SK-N-SH (cell line): Measurements from ENCODE around the gene MALRD1. TPM values are rescaled to one million over a fixed set of nuclear protein-coding genes. Genes with fewer than 3 reads are reported as not detected.

Experiments
- CTCF ChIA-PET: fragments of 300-600, 350-600 bp; formaldehyde crosslinking; extraction: SDS; loops from one replicate; lab custom pipeline; 2021; lab: Yijun Ruan, JAX
- POLR2A ChIA-PET: fragments of 350-600 bp; sonication (Branson Sonifier 250); formaldehyde crosslinking; extraction: SDS; loops from one replicate; lab custom pipeline; 2020; ENCODE audit warnings: antibody characterized with exemption, inconsistent platforms; lab: Yijun Ruan, JAX
- DNase-seq: peaks from one replicate; pipeline ENCODE4 v3.0.0; 2012
- H2AFZ ChIP-seq: fragments of 200-600 bp; sonication (generic); 2 replicates; pipeline ENCODE4 v1.8.1; 2016; ENCODE audit warnings: antibody characterized with exemption, mild to moderate bottlenecking, low read depth
- H3F3A ChIP-seq: fragments of 200-600 bp; sonication (generic); replicated peaks from 2 replicates; pipeline ENCODE3; 2016; ENCODE audit warnings: antibody characterized with exemption, mild to moderate bottlenecking; ENCODE audit not compliant: insufficient read depth
- H3K27ac ChIP-seq, 2 experiments: fragments of 200-500 bp in 1 of 2; fragments of 200-600 bp in 1 of 2; sonication (Bioruptor generic) in 1 of 2; sonication (generic), shearing (Covaris generic) in 1 of 2; 2 replicates each; pipeline versions ENCODE4 v1.5.1 to v1.6.1; 2014 to 2016; ENCODE audit warnings: low read depth in 2 of 2, inconsistent platforms in 1 of 2, low read length in 1 of 2, mild to moderate bottlenecking in 1 of 2, mixed read lengths in 1 of 2
- H3K27me3 ChIP-seq: fragments of 200-600 bp; sonication (generic), shearing (Covaris generic); 2 replicates; pipeline ENCODE4 v1.6.1; 2016; ENCODE audit warnings: mixed run types; ENCODE audit not compliant: insufficient read depth
- H3K36me3 ChIP-seq, 2 experiments: fragments of 200-500 bp in 1 of 2; fragments of 200-600 bp in 1 of 2; sonication (Bioruptor generic) in 1 of 2; sonication (generic) in 1 of 2; replicated peaks in 1 of 2; 2 replicates each; pipeline versions ENCODE3 to v1.5.1; 2014 to 2016; ENCODE audit warnings: low read length in 1 of 2, mild to moderate bottlenecking in 1 of 2; ENCODE audit not compliant: insufficient read depth in 2 of 2, control insufficient read depth in 1 of 2
- H3K4me1 ChIP-seq, 2 experiments: fragments of 200-500 bp in 1 of 2; fragments of 200-600 bp in 1 of 2; sonication (Bioruptor generic) in 1 of 2; sonication (generic), shearing (Covaris generic) in 1 of 2; 2 replicates each; pipeline versions ENCODE4 v1.5.1 to v1.6.1; 2014 to 2016; ENCODE audit warnings: low read depth in 1 of 2, low read length in 1 of 2, mixed run types in 1 of 2; ENCODE audit not compliant: insufficient read depth in 2 of 2, control insufficient read depth in 1 of 2
- H3K4me2 ChIP-seq: fragments of 200-600 bp; sonication (generic), shearing (Covaris generic); 2 replicates; pipeline ENCODE4 v1.6.1; 2017; ENCODE audit warnings: mixed run types
- H3K4me3 ChIP-seq, 2 experiments: fragments of 200-500 bp in 1 of 2; fragments of 200-600 bp in 1 of 2; sonication (Bioruptor generic) in 1 of 2; sonication (generic), shearing (Covaris generic) in 1 of 2; 2 replicates each; pipeline versions ENCODE4 v1.5.1 to v1.8.1; 2014 to 2016; ENCODE audit warnings: low read depth in 2 of 2, inconsistent platforms in 1 of 2, low read length in 1 of 2, mild to moderate bottlenecking in 1 of 2, mixed read lengths in 1 of 2, moderate library complexity in 1 of 2
- H3K79me2 ChIP-seq: fragments of 200-600 bp; sonication (generic); 2 replicates; pipeline ENCODE4 v1.8.1; 2017; ENCODE audit warnings: mild to moderate bottlenecking; ENCODE audit not compliant: insufficient read depth
- H3K9ac ChIP-seq: fragments of 200-600 bp; sonication (generic); 2 replicates; pipeline ENCODE4 v1.6.1; 2017; ENCODE audit warnings: mixed run types
- H3K9me2 ChIP-seq: fragments of 200-600 bp; sonication (generic); 2 replicates; pipeline ENCODE4 v1.6.1; 2017; ENCODE audit warnings: mixed run types
- H3K9me3 ChIP-seq: fragments of 200-600 bp; sonication (generic); 2 replicates; pipeline ENCODE4 v1.6.1; 2017; ENCODE audit warnings: mixed run types, mild to moderate bottlenecking, moderate library complexity
- H4K20me1 ChIP-seq: fragments of 200-600 bp; sonication (generic); 2 replicates; pipeline ENCODE4 v1.6.1; 2017; ENCODE audit warnings: mild to moderate bottlenecking, mixed run types; ENCODE audit not compliant: insufficient read depth
- EP300 ChIP-seq, 2 experiments: IDR thresholded peaks; 2 replicates each; pipeline versions ENCODE4 v1.4.0 to v1.6.1; 2012; ENCODE audit warnings: borderline replicate concordance in 1 of 2, low read depth in 1 of 2, low read length in 1 of 2
- EZH2phosphoT487 ChIP-seq: fragments of 200-600 bp; sonication (generic); IDR thresholded peaks from 2 replicates; pipeline ENCODE4 v1.6.1; 2017; ENCODE audit warnings: low read depth, mixed run types, mild to moderate bottlenecking, antibody characterized with exemption, moderate library complexity, borderline replicate concordance
- FOSL2 ChIP-seq: IDR thresholded peaks from 2 replicates; pipeline ENCODE4 v1.4.0; 2012; ENCODE audit warnings: low read depth, mild to moderate bottlenecking, moderate library complexity, borderline replicate concordance
- FOXJ3 ChIP-seq: sonication (generic); formaldehyde crosslinking; IDR thresholded peaks from 2 replicates; pipeline ENCODE4 v1.5.1; 2020; ENCODE audit warnings: mild to moderate bottlenecking, missing genetic modification reagents
- FOXM1 ChIP-seq: IDR thresholded peaks from 2 replicates; pipeline ENCODE4 v1.4.0; 2012; ENCODE audit warnings: low read depth, mild to moderate bottlenecking
- MXI1 ChIP-seq: IDR thresholded peaks from 2 replicates; pipeline ENCODE4 v1.6.1; 2012; ENCODE audit warnings: mild to moderate bottlenecking, low read depth, low read length, improper control_type of control experiment
- NRF1 ChIP-seq: IDR thresholded peaks from 2 replicates; pipeline ENCODE4 v1.6.1; 2012; ENCODE audit warnings: low read depth, mild to moderate bottlenecking, low read length
- RAD21 ChIP-seq: IDR thresholded peaks from 2 replicates; pipeline ENCODE4 v1.6.1; 2012; ENCODE audit warnings: mild to moderate bottlenecking, low read length
- RXRA ChIP-seq: IDR thresholded peaks from 2 replicates; pipeline ENCODE4 v1.4.0; 2012; ENCODE audit warnings: low read depth, mild to moderate bottlenecking, borderline replicate concordance
- SIN3A ChIP-seq: IDR thresholded peaks from 2 replicates; pipeline ENCODE4 v1.6.1; 2012; ENCODE audit warnings: low read depth, mild to moderate bottlenecking, low read length, moderate library complexity, borderline replicate concordance
- TAF1 ChIP-seq: IDR thresholded peaks from 2 replicates; pipeline ENCODE4 v1.6.1; 2012; ENCODE audit warnings: low read depth, mild to moderate bottlenecking, low read length, moderate library complexity, borderline replicate concordance
- YY1 ChIP-seq: IDR thresholded peaks from 2 replicates; pipeline ENCODE4 v1.4.0; 2012; ENCODE audit warnings: low read depth, mild to moderate bottlenecking
- WGBS: methylation state at CpG from one replicate; pipeline ENCODE4 v1.1.6; 2017; ENCODE audit warnings: low lambda C conversion rate; 5-methylcytosine and 5-hydroxymethylcytosine counted together
- polyA plus RNA-seq, 3 experiments: library from polyadenylated mRNA; depleted of rRNA; stranded (reverse); fragments of >200 nt; gene quantifications; 2 replicates each; pipeline ENCODE4 v1.2.3, GENCODE V29; 2012
- TF ChIP-seq, protein P1 (sequence below): IDR thresholded peaks from 2 replicates; pipeline ENCODE4 v1.4.0; 2012; ENCODE audit warnings: low read depth, borderline replicate concordance
- TF ChIP-seq, protein P2 (sequence below): fragments of 150-350 bp; IDR thresholded peaks from 2 replicates; pipeline ENCODE4 v1.6.1; 2017; ENCODE audit warnings: antibody characterized with exemption, low read length, low read depth, borderline replicate concordance
- TF ChIP-seq, protein P3 (sequence below): IDR thresholded peaks from 2 replicates; pipeline ENCODE4; 2012
- TF ChIP-seq, protein P4 (sequence below): IDR thresholded peaks from 2 replicates; pipeline ENCODE4 v1.4.0; 2012; ENCODE audit warnings: low read depth

The MALRD1 gene
- polyA plus RNA-seq, 1 of the 3 experiments (the other 2 are of a cell fraction): not detected

DNA sequence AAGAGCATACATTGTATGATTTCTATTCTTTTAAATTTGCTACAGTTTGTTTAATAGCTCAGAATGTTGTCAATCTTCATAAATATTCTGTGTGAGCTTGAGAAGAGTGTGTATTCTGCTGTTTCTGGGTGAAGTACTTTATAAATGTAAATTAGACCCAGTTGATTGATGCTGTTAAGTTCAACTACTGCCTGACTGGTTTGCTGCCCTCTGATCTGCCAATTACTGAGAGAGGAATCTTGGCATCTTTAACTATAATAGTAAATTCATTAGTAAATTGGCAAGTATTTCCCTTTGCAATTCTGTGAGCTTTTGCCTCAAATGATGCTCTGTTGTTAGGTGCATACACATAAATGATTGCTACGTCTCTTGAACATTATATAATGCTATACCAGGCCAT, 512.6 kb downstream of the MALRD1 start:
- no peak overlapping the region for H3K9ac ChIP-seq

More for the DNA sequence above, 512.6 kb downstream of the MALRD1 start:
- POLR2A ChIA-PET: no interaction called here
- H4K20me1 ChIP-seq: no peaks in the 10 kb centered on the region
- H3K9me2 ChIP-seq: no peaks in the 10 kb centered on the region
- H3K9me3 ChIP-seq: no peaks in the 10 kb centered on the region
- H3K4me1 ChIP-seq: no peaks in the 10 kb centered on the region
- H3K36me3 ChIP-seq: no peaks in the 10 kb centered on the region
- DNase-seq: no peak
- CTCF ChIA-PET: no interaction called here
- no peaks in the 10 kb centered on the region for H3K79me2 ChIP-seq
- no peak for TF ChIP-seq MXI1
- TF ChIP-seq NRF1: no peak
- TF ChIP-seq, protein P1, sequence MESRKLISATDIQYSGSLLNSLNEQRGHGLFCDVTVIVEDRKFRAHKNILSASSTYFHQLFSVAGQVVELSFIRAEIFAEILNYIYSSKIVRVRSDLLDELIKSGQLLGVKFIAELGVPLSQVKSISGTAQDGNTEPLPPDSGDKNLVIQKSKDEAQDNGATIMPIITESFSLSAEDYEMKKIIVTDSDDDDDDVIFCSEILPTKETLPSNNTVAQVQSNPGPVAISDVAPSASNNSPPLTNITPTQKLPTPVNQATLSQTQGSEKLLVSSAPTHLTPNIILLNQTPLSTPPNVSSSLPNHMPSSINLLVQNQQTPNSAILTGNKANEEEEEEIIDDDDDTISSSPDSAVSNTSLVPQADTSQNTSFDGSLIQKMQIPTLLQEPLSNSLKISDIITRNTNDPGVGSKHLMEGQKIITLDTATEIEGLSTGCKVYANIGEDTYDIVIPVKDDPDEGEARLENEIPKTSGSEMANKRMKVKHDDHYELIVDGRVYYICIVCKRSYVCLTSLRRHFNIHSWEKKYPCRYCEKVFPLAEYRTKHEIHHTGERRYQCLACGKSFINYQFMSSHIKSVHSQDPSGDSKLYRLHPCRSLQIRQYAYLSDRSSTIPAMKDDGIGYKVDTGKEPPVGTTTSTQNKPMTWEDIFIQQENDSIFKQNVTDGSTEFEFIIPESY: no peak
- TF ChIP-seq, protein P2, sequence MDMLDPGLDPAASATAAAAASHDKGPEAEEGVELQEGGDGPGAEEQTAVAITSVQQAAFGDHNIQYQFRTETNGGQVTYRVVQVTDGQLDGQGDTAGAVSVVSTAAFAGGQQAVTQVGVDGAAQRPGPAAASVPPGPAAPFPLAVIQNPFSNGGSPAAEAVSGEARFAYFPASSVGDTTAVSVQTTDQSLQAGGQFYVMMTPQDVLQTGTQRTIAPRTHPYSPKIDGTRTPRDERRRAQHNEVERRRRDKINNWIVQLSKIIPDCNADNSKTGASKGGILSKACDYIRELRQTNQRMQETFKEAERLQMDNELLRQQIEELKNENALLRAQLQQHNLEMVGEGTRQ: no peak
- TF ChIP-seq RAD21: no peak
- no peak for TF ChIP-seq SIN3A
- TF ChIP-seq RXRA: no peak
- TF ChIP-seq, protein P3, sequence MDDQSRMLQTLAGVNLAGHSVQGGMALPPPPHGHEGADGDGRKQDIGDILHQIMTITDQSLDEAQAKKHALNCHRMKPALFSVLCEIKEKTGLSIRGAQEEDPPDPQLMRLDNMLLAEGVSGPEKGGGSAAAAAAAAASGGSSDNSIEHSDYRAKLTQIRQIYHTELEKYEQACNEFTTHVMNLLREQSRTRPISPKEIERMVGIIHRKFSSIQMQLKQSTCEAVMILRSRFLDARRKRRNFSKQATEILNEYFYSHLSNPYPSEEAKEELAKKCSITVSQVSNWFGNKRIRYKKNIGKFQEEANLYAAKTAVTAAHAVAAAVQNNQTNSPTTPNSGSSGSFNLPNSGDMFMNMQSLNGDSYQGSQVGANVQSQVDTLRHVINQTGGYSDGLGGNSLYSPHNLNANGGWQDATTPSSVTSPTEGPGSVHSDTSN: no peak
- TF ChIP-seq YY1: no peak
- no peak for TF ChIP-seq EP300 (IDR thresholded peaks at IDR 0.05; ENCODE audit: borderline replicate concordance in 1 of 2, low read depth in 1 of 2, low read length in 1 of 2)
- no peak for TF ChIP-seq FOXM1
- TF ChIP-seq EZH2phosphoT487: no peak
- no peak for TF ChIP-seq FOSL2
- no peak for TF ChIP-seq TAF1
- no peak for TF ChIP-seq FOXJ3
- TF ChIP-seq, protein P4, sequence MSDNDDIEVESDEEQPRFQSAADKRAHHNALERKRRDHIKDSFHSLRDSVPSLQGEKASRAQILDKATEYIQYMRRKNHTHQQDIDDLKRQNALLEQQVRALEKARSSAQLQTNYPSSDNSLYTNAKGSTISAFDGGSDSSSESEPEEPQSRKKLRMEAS: no peak
- H3K27ac ChIP-seq: no peak overlapping the region
- H3K4me2 ChIP-seq: no peak overlapping the region
- H3K27me3 ChIP-seq: no peaks in the 10 kb centered on the region
- 17% methylated on average over 1 of the region's 1 CpG for WGBS
- no peak overlapping the region for H3K4me3 ChIP-seq
- H3F3A ChIP-seq: no peaks in the 10 kb centered on the region
- H2AFZ ChIP-seq: no peak overlapping the region
